Ovary (tissue), 3 donors: ENCODE results near the gene TNRC6C.

Experiments used
- EP300 ChIP-seq: sonication (generic); formaldehyde crosslinking; IDR thresholded peaks from one replicate; pipeline ENCODE4 v1.6.1; 2017; ENCODE audit warnings: antibody characterized with exemption
- POLR2A ChIP-seq: fragments of 450-650 bp; IDR thresholded peaks from one replicate; pipeline ENCODE4 v1.6.1; 2017; ENCODE audit warnings: antibody characterized with exemption, mild to moderate bottlenecking, moderate library complexity
- TF ChIP-seq, protein P1 (sequence below), 3 donors: fragments of 450-650 bp in 2 of 3; fragments of 200-600 bp in 1 of 3; IDR thresholded peaks; one replicate each; pipeline versions ENCODE4 v1.5.1 to v1.8.0; 2016 to 2022; ENCODE audit warnings: antibody characterized with exemption in 3 of 3, mild to moderate bottlenecking in 1 of 3
- donor health status: DM: no; HTN: no; CAD: no.

GRCh38 chr17:78022425-78022824, 63.9 kb downstream of the TNRC6C start:
- TF ChIP-seq, protein P1, sequence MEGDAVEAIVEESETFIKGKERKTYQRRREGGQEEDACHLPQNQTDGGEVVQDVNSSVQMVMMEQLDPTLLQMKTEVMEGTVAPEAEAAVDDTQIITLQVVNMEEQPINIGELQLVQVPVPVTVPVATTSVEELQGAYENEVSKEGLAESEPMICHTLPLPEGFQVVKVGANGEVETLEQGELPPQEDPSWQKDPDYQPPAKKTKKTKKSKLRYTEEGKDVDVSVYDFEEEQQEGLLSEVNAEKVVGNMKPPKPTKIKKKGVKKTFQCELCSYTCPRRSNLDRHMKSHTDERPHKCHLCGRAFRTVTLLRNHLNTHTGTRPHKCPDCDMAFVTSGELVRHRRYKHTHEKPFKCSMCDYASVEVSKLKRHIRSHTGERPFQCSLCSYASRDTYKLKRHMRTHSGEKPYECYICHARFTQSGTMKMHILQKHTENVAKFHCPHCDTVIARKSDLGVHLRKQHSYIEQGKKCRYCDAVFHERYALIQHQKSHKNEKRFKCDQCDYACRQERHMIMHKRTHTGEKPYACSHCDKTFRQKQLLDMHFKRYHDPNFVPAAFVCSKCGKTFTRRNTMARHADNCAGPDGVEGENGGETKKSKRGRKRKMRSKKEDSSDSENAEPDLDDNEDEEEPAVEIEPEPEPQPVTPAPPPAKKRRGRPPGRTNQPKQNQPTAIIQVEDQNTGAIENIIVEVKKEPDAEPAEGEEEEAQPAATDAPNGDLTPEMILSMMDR (IDR thresholded peaks at IDR 0.05): no peak
- TF ChIP-seq POLR2A (no peak), EP300 (no peak)
